Occipital lobe (tissue), 2 donors: ENCODE results near the gene TAS2R3. TPM values are rescaled to one million over a fixed set of nuclear protein-coding genes. Genes with fewer than 3 reads are reported as not detected.
"Not testable (repeated sequence)": the region's sequence is repeated elsewhere in the genome, so short reads cannot be mapped to it uniquely, and the experiment has no call there.

ENCODE experiments used
- DNase-seq: peaks from one replicate; lab custom pipeline; 2025; lab: John Stamatoyannopoulos, UW
- total RNA-seq: library from RNA; depleted of rRNA; stranded (reverse); fragments of >200 nt; gene quantifications from one replicate; pipeline ENCODE4 v1.2.3, GENCODE V29; 2014

TAS2R3 gene, protein sequence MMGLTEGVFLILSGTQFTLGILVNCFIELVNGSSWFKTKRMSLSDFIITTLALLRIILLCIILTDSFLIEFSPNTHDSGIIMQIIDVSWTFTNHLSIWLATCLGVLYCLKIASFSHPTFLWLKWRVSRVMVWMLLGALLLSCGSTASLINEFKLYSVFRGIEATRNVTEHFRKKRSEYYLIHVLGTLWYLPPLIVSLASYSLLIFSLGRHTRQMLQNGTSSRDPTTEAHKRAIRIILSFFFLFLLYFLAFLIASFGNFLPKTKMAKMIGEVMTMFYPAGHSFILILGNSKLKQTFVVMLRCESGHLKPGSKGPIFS
- total RNA-seq: 2.5 TPM

DNA sequence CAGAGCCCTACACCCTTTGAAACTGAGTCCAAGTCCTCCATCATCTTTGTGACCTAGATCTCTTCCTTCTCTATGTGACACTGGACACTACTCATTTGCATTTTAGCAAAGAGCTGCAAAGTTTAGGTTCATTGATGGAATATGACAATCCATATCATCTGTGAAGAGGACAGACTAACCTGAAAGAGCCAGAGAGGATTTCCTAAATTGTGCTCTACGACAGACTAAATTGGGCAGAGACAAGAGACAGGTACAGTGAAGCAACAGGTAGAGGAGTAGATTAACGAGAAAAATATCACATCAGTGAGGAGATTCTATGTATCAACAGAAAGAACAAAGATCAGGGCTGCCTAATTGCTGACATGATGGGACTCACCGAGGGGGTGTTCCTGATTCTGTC is at the start of gene TAS2R3:
Gene TAS2R3, plus strand, starts transcription at position 301 of the 400 bp plus-strand sequence. Its CDS starts 62 bp downstream, at position 363.
- no peak for DNase-seq

DNA sequence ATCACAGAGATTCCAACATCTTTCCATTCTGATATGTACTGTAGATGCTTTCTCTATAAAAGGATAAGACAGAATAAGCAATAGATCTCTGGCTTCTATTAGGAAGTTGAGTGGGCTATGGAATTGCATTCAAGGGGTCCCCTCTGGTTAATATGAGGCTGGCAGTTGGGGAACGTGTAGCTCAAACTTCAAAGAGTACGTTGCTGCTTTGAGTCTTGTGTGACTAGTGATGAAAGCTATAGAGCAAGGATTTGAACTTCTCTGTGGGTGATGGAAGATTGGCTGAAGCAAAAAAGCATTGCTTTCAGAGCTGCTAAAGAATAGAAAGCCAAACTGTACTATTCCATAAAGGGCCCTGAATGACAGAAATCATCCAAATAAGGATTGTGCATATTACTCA is 49.3 kb upstream of the TAS2R3 start:
- DNase-seq: no peak

DNA sequence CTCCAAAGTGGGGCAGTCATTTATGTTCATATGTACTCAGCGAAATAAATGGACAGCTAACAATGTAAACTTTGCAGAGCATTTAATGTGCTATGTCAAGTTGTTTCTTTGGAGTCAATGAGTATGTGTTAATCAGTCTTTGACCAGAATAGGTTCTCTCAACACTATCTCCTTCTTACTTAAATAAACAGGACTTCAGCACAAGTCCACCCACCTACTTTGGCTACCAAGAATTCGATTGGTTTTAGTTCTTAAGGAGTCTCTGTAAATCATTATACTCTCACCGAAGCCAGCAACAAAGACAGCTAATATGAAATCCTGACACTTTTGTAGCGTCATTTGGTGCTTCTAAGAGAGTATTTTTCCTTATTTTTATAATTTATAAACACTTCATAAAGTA is 48.9 kb upstream of the TAS2R3 start:
- DNase-seq: no peak

DNA sequence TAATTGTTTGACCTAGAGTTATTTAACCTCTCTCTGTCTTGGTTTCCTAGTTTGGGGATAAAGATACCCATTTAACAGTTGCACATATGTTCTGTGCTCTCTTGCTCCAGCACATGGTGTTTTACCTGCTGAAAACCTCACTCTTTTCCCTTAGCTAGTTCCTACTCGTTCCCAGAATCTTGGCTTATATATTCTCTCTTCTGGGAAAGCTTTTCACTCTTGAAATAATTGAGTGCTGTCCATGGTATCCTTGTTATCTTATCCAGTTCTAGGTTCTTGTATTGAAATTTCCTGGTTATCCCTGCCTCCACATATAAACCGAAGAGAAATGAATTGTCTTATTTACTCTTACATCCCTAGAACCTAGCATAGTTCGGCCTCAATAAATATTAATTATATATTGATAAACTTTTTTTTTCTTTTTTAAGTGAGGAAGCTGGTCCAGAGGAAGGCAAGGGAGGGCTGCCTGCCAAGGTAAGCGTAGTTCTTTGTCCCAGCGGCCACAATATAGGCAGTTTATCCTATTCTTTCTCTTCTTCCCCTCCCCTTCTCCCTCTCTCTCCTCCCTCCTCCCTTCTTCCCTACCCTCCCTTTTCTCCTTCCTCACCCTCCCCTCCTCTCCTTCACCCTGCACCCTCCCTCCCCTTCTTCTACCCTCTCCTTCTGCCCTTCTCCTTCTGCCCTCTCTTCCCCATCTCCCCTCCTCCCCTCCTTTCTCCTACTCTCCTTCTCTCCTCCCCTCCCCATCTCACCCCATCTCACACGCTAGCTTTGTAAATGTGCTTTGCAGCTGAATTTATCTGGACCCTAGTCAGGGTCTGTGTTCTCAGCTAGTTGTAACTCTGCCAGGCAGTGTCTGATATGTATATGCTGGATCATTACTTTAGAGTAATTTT is 47.9 kb upstream of the TAS2R3 start:
- DNase-seq: no peak

DNA sequence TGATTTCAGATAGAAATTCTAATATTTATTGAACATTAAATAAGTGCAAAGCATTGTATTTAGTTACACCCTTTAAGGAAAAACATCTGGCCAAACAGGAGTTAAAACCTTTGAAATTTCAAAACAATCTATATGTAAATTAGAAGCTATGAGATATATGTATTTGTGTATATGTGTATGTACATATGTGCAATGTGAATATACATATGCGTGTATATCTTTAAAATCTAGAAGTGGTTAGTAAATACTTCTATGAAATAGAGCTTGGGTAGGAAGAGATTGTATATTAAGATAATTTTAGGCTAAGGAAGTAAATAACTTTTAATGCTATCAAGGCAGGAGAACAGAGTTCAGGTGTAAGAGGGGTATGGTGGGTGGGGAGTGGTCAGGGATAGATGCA is 46.4 kb upstream of the TAS2R3 start:
- DNase-seq: no peak

DNA sequence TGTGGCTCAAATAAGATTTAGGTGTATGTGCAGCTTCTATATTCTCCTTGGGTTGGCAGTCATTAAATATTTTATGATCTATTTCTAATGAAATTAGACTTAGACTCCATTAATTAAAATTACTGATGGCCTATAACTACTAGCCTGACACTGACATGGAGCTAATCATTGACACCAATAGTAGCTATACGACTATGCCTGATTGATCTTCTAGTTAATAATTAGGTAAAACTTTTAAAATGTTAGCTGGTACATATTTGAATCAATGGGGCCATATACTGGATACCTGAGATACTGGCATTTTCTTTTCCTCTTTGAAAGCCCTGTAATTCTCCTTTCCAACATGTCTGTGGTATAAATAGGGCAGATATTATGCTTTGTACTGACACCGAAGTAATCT is 41.4 kb upstream of the TAS2R3 start:
- DNase-seq: no peak

DNA sequence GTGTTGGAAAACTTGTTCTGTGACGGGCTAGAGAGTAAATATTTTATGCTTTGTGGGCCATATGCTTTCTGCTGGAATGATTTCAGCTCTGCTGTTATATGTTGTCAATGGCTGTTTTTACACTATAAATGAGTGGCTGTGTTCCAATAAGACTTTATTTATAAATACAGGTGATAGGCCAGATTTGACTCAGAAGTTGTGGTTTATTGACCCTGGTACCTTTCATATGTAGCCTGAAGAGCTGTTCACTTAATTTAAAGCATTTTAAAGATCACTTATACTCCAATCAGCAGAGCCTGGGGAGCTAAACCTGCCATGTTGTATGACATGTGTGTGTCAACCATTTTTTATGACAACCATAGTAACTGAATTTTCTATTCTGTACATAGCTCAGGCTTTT is 34.9 kb upstream of the TAS2R3 start:
- no peak for DNase-seq

DNA sequence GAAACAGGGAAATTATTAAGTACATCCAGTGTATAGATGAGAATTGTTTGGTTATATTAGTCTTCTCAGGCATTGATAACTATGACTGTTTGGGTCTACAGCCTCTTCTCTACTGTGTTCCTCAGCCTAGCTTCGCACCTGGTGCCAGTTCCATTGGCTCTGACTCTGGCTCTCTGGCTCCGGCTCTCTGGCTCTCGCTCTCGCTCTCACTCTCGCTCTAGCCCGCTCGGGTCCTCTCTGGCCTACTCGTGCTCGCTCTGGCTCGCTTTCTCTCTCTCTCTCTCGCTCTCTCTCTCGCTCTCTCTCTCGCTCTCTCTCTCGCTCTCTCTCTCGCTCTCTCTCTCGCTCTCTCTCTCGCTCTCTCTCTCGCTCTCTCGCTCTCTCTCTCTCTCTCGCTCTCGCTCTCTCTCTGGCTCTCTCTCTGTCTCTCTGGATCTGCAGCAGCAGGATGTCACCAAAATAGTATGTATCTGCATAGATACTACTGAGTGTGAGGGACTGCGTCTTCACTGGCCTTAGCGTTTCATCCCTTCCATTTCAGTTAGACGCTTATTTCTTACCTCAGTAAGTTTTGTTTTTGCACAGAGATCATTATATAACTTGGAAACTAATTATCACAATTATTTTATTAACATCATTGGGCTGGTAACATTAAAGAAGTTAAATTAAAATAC is 32.3 kb upstream of the TAS2R3 start:
- DNase-seq: no peak

DNA sequence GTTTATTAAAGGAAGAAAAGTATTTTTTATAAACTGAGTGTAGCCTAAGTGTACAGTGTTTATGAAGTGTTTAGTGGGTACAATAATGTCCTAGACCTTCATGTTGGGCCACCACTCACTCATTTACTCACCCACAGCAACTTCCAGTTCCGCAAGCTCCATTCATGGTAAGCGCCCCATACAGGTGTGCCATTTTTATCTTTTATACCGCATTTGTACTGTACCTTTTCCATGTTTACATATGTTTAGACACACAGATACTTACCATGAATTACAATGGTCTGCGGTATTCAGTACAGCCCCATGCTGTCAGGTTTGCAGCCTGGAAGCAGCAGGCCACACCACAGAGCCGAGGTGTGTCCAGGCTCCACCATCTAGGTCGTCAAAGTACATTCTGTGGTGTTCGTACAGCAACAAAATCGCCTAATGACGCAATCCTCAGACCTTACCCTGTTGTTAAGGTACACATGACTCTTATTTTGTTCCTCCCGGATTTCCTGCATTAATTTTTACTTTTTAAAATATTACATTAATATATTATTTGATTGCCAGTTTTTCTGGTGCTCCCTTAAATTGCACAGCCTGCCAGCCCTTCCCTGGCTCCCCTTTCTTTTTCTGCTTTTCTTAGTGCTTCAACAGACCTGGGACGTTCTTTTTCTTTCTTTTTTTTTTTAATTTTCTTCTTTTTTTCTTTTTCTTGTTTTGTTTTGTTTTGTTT is 26.6 kb upstream of the TAS2R3 start:
- DNase-seq: no peak

DNA sequence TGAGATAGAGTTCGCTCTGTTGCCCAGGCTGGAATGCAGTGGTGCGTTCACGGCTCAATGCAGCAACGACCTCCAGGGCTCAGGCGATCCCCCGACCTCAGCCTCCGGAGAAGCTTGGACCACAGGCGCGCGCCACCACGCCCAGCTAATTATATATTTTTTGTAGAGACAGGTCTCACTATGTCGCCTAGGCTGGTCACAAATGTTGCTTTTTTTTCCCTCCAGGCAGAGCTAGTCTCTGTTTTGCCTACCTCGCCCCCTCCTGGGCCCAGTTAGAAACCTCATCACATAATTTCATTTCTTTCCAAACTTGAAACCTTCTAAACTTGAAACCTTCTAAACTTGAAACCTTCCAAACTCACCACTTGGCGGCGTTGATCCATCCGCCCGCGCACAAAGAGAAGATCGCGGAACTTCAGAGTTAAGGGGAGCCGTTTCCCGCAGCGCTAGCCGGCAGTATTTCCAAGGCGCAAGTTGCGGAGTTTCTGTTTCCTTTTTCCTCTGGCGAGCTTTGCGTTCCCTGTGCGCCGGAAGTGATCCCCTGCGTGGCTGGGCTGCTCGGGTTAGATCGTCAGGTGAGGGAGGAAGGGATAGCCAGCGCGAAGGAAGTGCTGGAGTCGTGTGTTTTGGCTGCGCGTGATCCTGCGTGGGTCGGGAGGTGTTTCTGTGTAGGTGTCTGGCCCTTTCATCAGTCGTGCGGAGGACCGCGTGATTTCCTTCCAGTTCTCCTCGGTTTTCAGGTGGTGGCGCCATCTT is 25.9 kb upstream of the TAS2R3 start, which contains the start of gene SSBP1:
Gene SSBP1, plus strand, starts transcription at position 523 of the 756 bp plus-strand sequence. CDS start 809 bp downstream, outside the sequence.
- peak; percentile 87 for DNase-seq

DNA sequence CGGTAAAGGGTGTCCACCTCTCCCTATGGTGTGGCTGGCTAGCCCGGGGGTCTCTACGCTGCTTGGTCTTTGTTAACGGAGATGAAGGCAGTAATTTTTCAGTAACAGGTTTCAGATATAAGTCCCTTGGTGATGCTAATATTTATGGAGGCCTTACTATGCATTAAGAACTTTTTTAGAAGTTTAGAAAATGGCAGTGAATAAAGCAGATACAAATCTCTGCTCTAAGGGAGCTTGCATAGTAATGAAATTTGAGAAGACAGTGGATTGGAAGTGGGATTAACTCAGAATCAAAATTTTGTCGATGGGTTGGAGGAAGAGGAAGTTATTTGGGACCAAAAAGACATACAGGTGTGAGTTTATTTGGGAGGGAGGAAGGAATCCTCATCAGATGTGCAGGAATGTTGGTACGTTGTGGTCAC is 25.3 kb upstream of the TAS2R3 start:
- DNase-seq: no peak

DNA sequence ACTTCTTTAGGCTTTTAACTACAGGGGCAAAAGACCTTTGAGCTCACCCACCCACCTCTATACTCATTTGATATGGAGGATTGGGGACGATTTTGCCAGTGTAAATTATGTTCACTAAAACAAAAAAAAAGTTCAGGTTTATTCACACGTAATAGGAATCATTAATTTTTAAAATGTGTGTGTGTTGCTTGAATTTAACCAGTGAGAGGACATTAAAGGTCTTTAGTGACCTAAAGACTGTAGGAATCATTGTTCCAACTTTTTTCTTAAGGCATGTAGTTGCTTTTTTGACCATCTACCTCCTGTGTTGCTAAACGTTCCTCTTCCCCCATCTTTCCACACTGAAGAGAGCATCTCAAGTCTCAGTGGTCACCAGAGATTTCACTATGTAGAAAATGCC is 24.6 kb upstream of the TAS2R3 start:
- no peak for DNase-seq

DNA sequence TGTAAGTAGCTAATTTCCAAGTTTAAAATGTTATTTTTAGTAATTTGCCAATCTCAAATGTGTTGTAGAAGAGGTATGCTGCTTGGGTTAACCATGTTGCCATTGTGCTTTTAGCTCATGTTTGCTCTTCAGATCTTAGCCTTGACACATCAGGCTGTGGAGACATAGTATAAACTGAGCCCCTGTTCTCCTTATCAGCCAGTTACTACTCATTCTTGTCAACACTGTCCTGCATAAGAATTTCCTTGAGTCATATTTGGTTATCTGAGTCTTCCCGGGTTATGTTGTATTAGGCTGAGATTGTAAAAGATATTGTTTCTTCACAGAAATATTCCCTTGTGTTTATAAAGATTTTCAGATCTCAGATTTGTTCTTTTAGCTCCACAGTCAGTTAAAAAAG is 21.7 kb upstream of the TAS2R3 start:
- DNase-seq: no peak

DNA sequence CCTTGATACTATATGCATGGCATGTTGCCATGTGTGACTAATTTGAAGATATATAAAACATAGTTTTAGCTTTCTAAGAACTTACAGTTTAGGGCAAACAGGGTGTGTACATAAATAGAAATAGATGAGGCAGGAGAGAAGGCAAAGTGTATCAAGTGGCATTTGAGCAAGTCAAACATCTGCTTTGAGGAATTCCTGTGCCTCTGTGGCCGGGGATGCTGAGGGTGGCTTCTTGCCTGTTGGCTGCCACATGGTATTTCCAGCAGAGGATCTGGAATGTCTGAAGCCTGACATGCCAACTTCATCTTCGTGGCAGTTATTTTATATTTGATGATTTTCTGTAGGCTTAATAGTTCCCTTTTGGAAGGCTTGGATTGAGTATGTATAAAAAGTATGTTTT is 19.8 kb upstream of the TAS2R3 start:
- no peak for DNase-seq

DNA sequence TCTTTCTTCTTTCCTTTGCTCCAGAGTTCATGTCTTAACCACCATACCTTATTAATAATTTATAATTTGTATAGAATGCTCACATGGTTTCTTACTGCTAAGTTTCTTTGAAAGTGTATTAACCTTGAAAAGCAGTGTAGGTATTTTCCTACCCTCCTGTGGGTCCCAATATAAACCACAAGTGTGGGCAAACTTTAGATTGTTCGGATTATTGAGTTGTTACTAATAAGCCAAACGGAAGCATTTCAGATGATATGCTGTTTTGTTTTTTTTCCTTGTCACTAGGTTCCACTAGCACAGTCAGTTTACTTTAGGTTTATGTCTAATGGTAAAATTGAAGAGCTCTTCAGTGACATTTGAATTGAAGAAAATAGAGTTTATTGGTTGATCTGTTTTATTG is 15.5 kb upstream of the TAS2R3 start:
- DNase-seq: no peak

DNA sequence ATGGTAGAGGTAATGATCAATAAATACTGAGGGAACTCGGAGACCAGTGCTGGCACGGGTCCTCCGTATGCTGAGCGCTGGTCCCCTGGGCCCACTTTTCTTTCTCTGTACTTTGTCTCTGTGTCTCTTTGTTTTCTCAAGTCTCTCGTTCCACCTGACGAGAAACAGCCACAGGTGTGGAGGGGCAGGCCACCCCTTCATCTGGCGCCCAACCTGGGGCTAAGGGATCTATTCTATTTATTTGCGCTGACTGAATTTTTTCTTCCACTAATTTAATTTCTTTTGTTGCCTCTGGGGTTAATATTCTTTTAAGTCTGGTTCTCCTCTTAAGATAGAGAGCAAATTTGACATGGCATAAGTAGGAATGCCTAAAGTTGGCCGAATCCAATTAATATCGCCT is 12.0 kb upstream of the TAS2R3 start:
- DNase-seq: not testable (repeated sequence)

DNA sequence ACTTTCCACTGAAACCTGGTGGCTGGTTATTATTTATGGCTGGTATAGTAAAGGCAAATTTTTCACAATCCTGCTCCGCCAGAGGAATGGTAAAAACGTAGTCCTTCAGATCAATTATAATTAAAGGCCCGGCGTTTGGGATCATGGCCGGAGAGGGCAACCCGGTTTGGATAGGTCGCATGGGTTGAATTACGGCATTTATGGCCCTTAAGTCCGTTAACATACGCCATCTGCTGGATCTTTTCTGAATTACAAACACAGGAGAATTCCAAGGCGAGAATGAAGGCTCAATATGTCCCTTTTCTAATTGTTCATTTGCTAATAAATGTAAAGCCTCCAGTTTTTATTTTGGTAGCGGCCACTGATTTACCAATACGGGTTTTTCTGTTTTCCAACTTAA is 11.3 kb upstream of the TAS2R3 start:
- DNase-seq: no peak

DNA sequence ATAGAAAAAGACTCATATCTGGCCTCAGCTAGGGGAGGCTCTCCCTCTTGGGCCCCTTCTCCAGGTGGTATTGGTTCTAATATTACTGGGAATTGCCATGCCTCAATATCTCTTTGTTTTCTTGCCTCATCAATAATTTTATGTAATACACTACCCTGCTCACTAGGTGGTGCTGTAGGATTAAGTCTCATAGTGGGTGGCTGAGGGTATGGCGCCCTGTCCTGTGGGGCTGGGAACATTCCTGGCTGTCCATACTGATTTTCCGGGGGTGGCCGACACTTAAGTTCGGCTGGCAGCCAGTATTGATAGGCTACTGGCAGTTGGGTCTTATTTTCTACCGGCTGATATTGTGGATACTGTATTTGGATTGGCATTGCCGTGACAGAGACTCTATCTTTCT is 9.0 kb upstream of the TAS2R3 start:
- no peak for DNase-seq

DNA sequence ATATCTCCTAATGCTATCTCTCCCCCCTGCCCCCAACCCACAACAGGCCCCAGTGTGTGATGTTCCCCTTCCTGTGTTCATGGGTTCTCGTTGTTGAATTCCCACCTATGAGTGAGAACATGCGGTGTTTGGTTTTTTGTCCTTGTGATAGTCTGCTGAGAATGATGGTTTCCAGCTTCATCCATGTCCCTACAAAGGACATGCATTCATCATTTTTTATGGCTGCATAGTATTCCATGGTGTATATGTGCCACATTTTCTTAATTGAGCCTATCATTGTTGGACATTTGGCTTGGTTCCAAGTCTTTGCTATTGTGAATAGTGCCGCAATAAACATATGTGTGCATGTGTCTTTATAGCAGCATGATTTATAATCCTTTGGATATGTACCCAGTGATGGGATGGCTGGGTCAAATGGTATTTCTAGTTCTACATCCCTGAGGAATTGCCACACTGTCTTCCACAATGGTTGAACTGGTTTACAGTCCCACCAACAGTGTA is 6.2 kb downstream of the TAS2R3 start:
- not testable (repeated sequence) for DNase-seq

DNA sequence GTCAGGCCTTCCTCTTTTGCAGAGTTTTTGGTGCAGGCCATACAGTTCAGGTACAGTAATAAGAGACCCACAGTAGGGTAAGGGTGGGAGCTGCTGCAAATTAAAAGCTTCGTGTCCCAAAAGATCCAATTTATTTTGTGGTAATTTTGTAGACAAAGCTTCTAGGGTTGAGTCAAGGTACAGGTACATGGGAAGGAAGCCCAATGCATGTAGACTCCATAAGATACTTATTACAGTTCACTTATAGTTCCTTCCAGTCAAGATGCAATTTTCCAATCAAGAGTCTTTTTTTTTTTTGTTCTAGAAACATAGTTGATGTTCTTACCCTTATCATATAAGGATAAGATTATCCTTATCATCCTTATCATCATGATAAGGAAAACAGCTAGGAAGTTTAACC is 12.5 kb downstream of the TAS2R3 start, which contains the start of gene TAS2R4:
Gene TAS2R4, plus strand, starts transcription at position 301 of the 400 bp plus-strand sequence. CDS start 1,815 bp downstream, outside the sequence.
- DNase-seq: no peak
